Esophagus squamous epithelium (tissue), 5 donors: ENCODE data around the gene DNAH10. TPM values are rescaled to one million over a fixed set of nuclear protein-coding genes. Genes with fewer than 3 reads are reported as not detected.

Experiments used
- DNase-seq: peaks from one replicate; lab custom pipeline; 2025; lab: John Stamatoyannopoulos, UW
- H3K27ac ChIP-seq, 4 donors: fragments of 200-600 bp; sonication (generic); one replicate each; pipeline ENCODE4 v1.5.1; 2016 to 2019; ENCODE audit warnings: mild to moderate bottlenecking in 1 of 4
- H3K27me3 ChIP-seq, 4 donors: fragments of 200-600 bp; sonication (generic); 1 replicate in 3 of 4; 2 replicates in 1 of 4; pipeline versions ENCODE4 v1.5.1 to v1.6.0; 2017 to 2021; ENCODE audit warnings: antibody characterized with exemption in 1 of 4
- H3K36me3 ChIP-seq, 3 donors: fragments of 200-600 bp; sonication (generic); one replicate each; pipeline ENCODE4 v1.5.1; 2016 to 2019
- H3K4me1 ChIP-seq, 3 donors: fragments of 200-600 bp; sonication (generic); one replicate each; pipeline ENCODE4 v1.5.1; 2017 to 2019
- H3K4me3 ChIP-seq, 4 donors: fragments of 200-600 bp; sonication (generic); 1 replicate in 3 of 4; 2 replicates in 1 of 4; pipeline ENCODE4 v1.5.1; 2016 to 2019; ENCODE audit warnings: mild to moderate bottlenecking in 2 of 4, moderate library complexity in 1 of 4
- H3K9me3 ChIP-seq, 3 donors: fragments of 200-600 bp; sonication (generic); one replicate each; pipeline ENCODE4 v1.5.1; 2016 to 2019
- POLR2A ChIP-seq, 4 donors: fragments of 450-650 bp; IDR thresholded peaks; one replicate each; pipeline ENCODE4 v1.6.1; 2017; ENCODE audit warnings: antibody characterized with exemption in 4 of 4, mild to moderate bottlenecking in 4 of 4, moderate library complexity in 3 of 4
- WGBS, 2 donors: methylation state at CpG; one replicate each; pipeline ENCODE4 v1.1.5; 2018; 5-methylcytosine and 5-hydroxymethylcytosine counted together
- intact Hi-C: fragments of 100-400 bp; cut with DNase I; formaldehyde crosslinking; loops from one replicate; pipeline ENCODE4 v1.15.0; 2022
- total RNA-seq, 4 donors: library from RNA; depleted of rRNA; stranded (reverse); fragments of >200 nt; gene quantifications; one replicate each; pipeline ENCODE4 v1.1.0, GENCODE V29; 2016
- TF ChIP-seq, protein P1 (sequence below), 6 experiments: fragments of 450-650 bp in 4 of 6; fragments of 200-600 bp in 2 of 6; sonication (generic) in 2 of 6; IDR thresholded peaks; one replicate each; pipeline ENCODE4 v1.5.1; 2016 to 2019; ENCODE audit warnings: antibody characterized with exemption in 6 of 6, mild to moderate bottlenecking in 4 of 6, moderate library complexity in 4 of 6
- donor health status: DM: yes; HTN: yes; CAD: no.

DNAH10 gene
- total RNA-seq, 4 donors from 2014 or later: not detected

DNA sequence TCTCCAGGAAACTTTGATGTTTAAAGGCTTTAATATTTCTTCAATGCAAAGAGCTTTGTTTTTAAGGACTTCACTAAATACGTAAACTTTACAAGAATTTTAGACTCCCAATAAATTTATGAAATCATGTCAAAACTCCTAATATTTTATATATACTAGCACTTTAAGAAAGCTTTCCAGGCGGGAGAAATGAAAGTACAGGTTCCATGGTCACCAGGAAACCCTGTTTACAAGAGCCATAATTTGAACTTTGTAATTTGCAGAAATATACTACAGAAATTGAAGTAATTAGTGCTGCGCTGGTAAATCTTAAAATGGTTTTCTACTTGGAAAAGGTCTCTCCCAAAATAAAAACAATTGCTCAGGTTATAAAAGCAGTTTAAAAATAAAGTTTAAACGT lies 201.7 kb downstream of the DNAH10 start:
- WGBS, 2 donors: 91 to 93% methylated on average over 4 of the region's 4 CpGs
- TF ChIP-seq POLR2A (IDR thresholded peaks at IDR 0.05): no peak
- TF ChIP-seq, protein P1, sequence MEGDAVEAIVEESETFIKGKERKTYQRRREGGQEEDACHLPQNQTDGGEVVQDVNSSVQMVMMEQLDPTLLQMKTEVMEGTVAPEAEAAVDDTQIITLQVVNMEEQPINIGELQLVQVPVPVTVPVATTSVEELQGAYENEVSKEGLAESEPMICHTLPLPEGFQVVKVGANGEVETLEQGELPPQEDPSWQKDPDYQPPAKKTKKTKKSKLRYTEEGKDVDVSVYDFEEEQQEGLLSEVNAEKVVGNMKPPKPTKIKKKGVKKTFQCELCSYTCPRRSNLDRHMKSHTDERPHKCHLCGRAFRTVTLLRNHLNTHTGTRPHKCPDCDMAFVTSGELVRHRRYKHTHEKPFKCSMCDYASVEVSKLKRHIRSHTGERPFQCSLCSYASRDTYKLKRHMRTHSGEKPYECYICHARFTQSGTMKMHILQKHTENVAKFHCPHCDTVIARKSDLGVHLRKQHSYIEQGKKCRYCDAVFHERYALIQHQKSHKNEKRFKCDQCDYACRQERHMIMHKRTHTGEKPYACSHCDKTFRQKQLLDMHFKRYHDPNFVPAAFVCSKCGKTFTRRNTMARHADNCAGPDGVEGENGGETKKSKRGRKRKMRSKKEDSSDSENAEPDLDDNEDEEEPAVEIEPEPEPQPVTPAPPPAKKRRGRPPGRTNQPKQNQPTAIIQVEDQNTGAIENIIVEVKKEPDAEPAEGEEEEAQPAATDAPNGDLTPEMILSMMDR (IDR thresholded peaks at IDR 0.05): no peak

DNA sequence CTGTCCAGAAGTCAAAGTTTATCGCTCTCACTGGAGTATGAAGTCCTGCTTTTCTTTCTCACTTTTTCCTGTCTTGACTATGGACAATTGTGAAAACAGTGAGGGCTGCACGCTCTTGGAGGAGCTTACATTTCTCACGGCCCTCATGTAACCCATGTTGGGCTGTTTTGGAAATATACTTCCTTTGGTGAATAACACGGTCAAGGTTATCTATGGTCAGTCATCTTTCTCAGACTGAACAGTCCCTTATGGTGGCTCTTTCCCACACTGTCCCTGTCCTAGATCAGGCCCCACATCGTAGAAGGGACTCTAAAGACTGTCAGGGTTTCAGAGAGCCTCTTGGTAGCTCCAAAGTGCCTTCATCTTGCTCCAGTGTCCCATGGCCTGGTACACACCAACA lies 203.3 kb downstream of the DNAH10 start:
- H3K9me3 ChIP-seq: no peaks in the 10 kb centered on the region

More for the DNA sequence above, 201.7 kb downstream of the DNAH10 start:
- Histone ChIP-seq H3K4me3 (no peak overlapping the region), H3K9me3 (no peaks in the 10 kb centered on the region), H3K27ac (no peak overlapping the region), H3K36me3 (no peaks in the 10 kb centered on the region), H3K27me3 (no peaks in the 10 kb centered on the region), H3K4me1 (no peaks in the 10 kb centered on the region)
- DNase-seq: no peak
- intact Hi-C loops: no loop called here

DNA sequence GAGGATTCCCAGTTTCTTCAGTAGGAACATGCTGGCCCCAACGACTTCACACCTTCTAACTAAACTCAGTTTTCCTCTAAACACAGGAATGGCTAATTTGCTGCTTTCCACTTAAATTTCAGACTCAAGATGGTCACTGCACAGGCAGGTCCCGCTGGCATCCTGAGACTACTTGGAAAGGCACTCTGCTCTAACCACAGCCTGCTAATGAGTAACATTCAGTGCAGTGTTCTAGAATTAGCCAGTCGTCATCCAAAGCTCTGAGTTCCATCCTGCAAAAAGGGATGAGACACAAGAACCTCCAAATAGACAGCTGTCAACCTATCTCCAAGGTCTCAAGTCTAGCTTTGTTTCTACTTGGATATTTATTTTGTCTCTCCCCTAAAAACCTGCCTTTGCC lies 204.5 kb downstream of the DNAH10 start:
- intact Hi-C loops: no loop called here
- Histone ChIP-seq H3K27ac (no peak overlapping the region), H3K27me3 (no peaks in the 10 kb centered on the region), H3K4me1 (peaks cover 0 to 17% (median 0%) of the 10 kb centered on the region in 3 donors), H3K36me3 (no peaks in the 10 kb centered on the region), H3K4me3 (no peak overlapping the region), H3K9me3 (no peaks in the 10 kb centered on the region)
- no peak for TF ChIP-seq POLR2A (IDR thresholded peaks at IDR 0.05)
- TF ChIP-seq, protein P1 (IDR thresholded peaks at IDR 0.05): no peak
- whole genome bisulfite sequencing, 2 donors: 86 to 90% methylated on average over 3 of the region's 3 CpGs
- no peak for DNase-seq

More for the DNA sequence above, 203.3 kb downstream of the DNAH10 start:
- no peaks in the 10 kb centered on the region for H3K36me3 ChIP-seq
- WGBS, 2 donors: 73 to 74% methylated on average over 5 of the region's 5 CpGs
- no peaks in the 10 kb centered on the region for H3K27me3 ChIP-seq
- no peak overlapping the region for H3K4me3 ChIP-seq
- DNase-seq: no peak
- intact Hi-C loops: no loop called here
- TF ChIP-seq, protein P1 (IDR thresholded peaks at IDR 0.05): no peak
- no peak for TF ChIP-seq POLR2A (IDR thresholded peaks at IDR 0.05)
- H3K4me1 ChIP-seq: peaks cover 0 to 4% (median 0%) of the 10 kb centered on the region in 3 donors
- no peak overlapping the region for H3K27ac ChIP-seq

DNA sequence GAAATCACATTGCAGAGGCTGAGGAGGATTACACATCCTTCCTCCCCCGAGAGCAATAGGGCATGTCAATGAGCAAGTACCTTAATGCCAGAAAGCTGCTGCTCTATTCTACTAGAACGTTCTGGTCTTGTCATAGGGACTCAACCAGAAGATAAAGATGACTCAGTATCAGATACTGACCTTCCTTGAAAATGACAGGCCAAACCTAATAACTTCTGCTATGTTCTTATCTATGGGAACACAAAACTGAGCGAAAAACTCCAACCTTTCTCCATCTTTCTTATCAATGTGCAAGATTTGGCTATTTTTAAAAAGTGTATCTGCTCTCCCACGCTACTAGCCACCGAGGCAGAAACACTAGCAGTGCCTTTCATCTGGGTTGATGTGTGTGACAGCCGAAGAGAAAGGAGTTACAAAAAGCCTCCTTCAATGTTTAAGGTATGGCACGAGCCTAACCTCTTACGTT lies 205.1 kb downstream of the DNAH10 start:
- DNase-seq: no peak
- H3K4me1 ChIP-seq: peaks cover 0 to 22% (median 0%) of the 10 kb centered on the region in 3 donors
- no peak overlapping the region for H3K27ac ChIP-seq
- H3K9me3 ChIP-seq: no peaks in the 10 kb centered on the region
- intact Hi-C loops: no loop called here
- 85% methylated on average over 7 to 8 of the region's 8 CpGs for WGBS, 2 donors
- TF ChIP-seq, protein P1 (IDR thresholded peaks at IDR 0.05): no peak
- no peak for TF ChIP-seq POLR2A (IDR thresholded peaks at IDR 0.05)
- H3K36me3 ChIP-seq: no peaks in the 10 kb centered on the region
- no peak overlapping the region for H3K4me3 ChIP-seq
- H3K27me3 ChIP-seq: no peaks in the 10 kb centered on the region

DNA sequence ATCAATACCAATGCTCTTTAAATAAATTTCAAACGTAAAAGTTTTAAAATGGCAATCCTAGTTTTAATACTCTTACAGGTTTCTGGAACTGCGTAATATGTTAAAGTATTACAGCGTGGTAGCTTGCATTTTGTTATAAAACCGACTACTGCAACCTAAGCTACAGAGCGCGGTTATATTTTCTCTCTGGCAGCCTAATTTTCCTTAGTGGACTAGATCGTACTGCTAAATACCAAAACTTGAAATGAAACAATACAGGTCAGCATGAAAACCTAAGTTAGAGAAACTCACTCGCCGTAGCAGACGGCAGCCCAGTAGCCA lies 209.3 kb downstream of the DNAH10 start:
- 32 to 33% methylated on average over 10 of the region's 10 CpGs for WGBS, 2 donors
- Histone ChIP-seq H3K9me3 (no peaks in the 10 kb centered on the region), H3K27me3 (no peaks in the 10 kb centered on the region), H3K4me3 (peak overlapping the region; percentile 94 to 98 (median 96)), H3K27ac (peak overlapping the region; percentile 84 to 95 (median 88)), H3K36me3 (peaks cover 0 to 4% (median 0%) of the 10 kb centered on the region in 3 donors), H3K4me1 (peaks cover 0 to 36% (median 0%) of the 10 kb centered on the region in 3 donors)
- no peak for DNase-seq
- intact Hi-C loops: no loop called here
- no peak for TF ChIP-seq POLR2A (IDR thresholded peaks at IDR 0.05)
- TF ChIP-seq, protein P1 (IDR thresholded peaks at IDR 0.05): no peak
